Astrocyte (in vitro differentiated cells and primary cell): ENCODE data around the gene PLEKHG3. TPM values are rescaled to one million over a fixed set of nuclear protein-coding genes. Genes with fewer than 3 reads are reported as not detected.

Source experiments
- DNase-seq: peaks from one replicate; pipeline ENCODE4 v3.0.0-alpha.2; 2010; ENCODE audit warnings: low read depth
- FAIRE-seq: peaks from 2 replicates; lab custom pipeline; 2011; peaks lifted over from hg19 to GRCh38; lab: Jason Lieb, UNC
- H2AFZ ChIP-seq: 2 replicates; pipeline ENCODE4 v1.6.0; 2012; ENCODE audit warnings: low read depth, low read length, inconsistent platforms
- H3K27ac ChIP-seq: 2 replicates; pipeline ENCODE4 v1.5.1; 2011; ENCODE audit warnings: low read depth, low read length, inconsistent platforms
- H3K27me3 ChIP-seq: 2 replicates; pipeline ENCODE4 v1.6.0; 2011; ENCODE audit warnings: low read length, inconsistent platforms; ENCODE audit not compliant: insufficient read depth
- H3K36me3 ChIP-seq: 2 replicates; pipeline ENCODE4 v1.5.1; 2011; ENCODE audit warnings: low read length, inconsistent platforms; ENCODE audit not compliant: insufficient read depth
- H3K4me1 ChIP-seq: 2 replicates; pipeline ENCODE4 v1.5.1; 2011; ENCODE audit warnings: low read length, inconsistent platforms; ENCODE audit not compliant: insufficient read depth
- H3K4me2 ChIP-seq: 2 replicates; pipeline ENCODE4 v1.6.0; 2012; ENCODE audit warnings: low read length, inconsistent platforms
- H3K4me3 ChIP-seq: 2 replicates; pipeline ENCODE4 v1.5.1; 2011; ENCODE audit warnings: low read depth, mild to moderate bottlenecking, low read length, inconsistent platforms; ENCODE audit not compliant: insufficient read depth
- H3K79me2 ChIP-seq: 2 replicates; pipeline ENCODE4 v1.6.0; 2012; ENCODE audit warnings: mild to moderate bottlenecking, low read length, inconsistent platforms; ENCODE audit not compliant: insufficient read depth
- H3K9ac ChIP-seq: 2 replicates; pipeline ENCODE4 v1.6.0; 2012; ENCODE audit warnings: mild to moderate bottlenecking, low read length, inconsistent platforms
- H3K9me3 ChIP-seq: 2 replicates; pipeline ENCODE4 v1.5.1; 2012; ENCODE audit warnings: low read depth, mild to moderate bottlenecking, low read length, inconsistent platforms; ENCODE audit not compliant: insufficient read depth
- H4K20me1 ChIP-seq: 2 replicates; pipeline ENCODE4 v1.6.0; 2012; ENCODE audit warnings: low read length, inconsistent platforms; ENCODE audit not compliant: insufficient read depth
- H3K27ac Mint-ChIP-seq: one replicate; pipeline ENCODE4 v1.8.0; 2021; ENCODE audit warnings: mild to moderate bottlenecking, mixed read lengths; ENCODE audit not compliant: unreplicated experiment
- H3K27me3 Mint-ChIP-seq: one replicate; pipeline ENCODE4 v1.8.0; 2021; ENCODE audit warnings: low read depth, mixed read lengths; ENCODE audit not compliant: unreplicated experiment
- H3K36me3 Mint-ChIP-seq: one replicate; pipeline ENCODE4 v1.8.0; 2021; ENCODE audit warnings: low read depth, mixed read lengths; ENCODE audit not compliant: unreplicated experiment
- H3K4me1 Mint-ChIP-seq: one replicate; pipeline ENCODE4 v1.8.0; 2021; ENCODE audit warnings: low read depth, mixed read lengths; ENCODE audit not compliant: unreplicated experiment
- H3K4me3 Mint-ChIP-seq: one replicate; pipeline ENCODE4 v1.8.0; 2021; ENCODE audit warnings: mild to moderate bottlenecking, moderate library complexity, mixed read lengths; ENCODE audit not compliant: unreplicated experiment
- H3K9me3 Mint-ChIP-seq: one replicate; pipeline ENCODE4 v1.8.0; 2021; ENCODE audit warnings: mild to moderate bottlenecking, mixed read lengths; ENCODE audit not compliant: unreplicated experiment
- CTCF ChIP-seq: IDR thresholded peaks from 2 replicates; pipeline ENCODE4 v1.5.1; 2011; ENCODE audit warnings: low read depth, mild to moderate bottlenecking, inconsistent platforms, low read length, moderate library complexity; ENCODE audit not compliant: insufficient read depth
- EZH2 ChIP-seq: IDR thresholded peaks from 2 replicates; pipeline ENCODE4 v1.6.1; 2012; ENCODE audit warnings: mild to moderate bottlenecking, low read length, inconsistent platforms; ENCODE audit not compliant: insufficient read depth
- total RNA-seq: library from RNA; stranded (reverse); gene quantifications from 2 replicates; pipeline ENCODE4 v1.2.1, GENCODE V29; 2021

The PLEKHG3 gene
- total RNA-seq, 1 donor from 2014 or later = 98.6 TPM

GRCh38 chr14:64727551-64728071 is 23.4 kb downstream of the PLEKHG3 start:
- TF ChIP-seq EZH2 = no peak
- no peak for TF ChIP-seq CTCF
- H3K4me1 Mint-ChIP-seq = peaks cover 42% of the 10 kb centered on the region
- peaks cover 56% of the 10 kb centered on the region for H3K79me2 ChIP-seq
- H3K9me3 ChIP-seq = no peaks in the 10 kb centered on the region
- H3K9ac ChIP-seq = no peak overlapping the region
- no peak overlapping the region for H3K27ac ChIP-seq
- no peak overlapping the region for H3K27ac Mint-ChIP-seq
- H3K36me3 ChIP-seq = peaks cover 15% of the 10 kb centered on the region
- H3K27me3 ChIP-seq = no peaks in the 10 kb centered on the region
- no peaks in the 10 kb centered on the region for H3K9me3 Mint-ChIP-seq
- no peaks in the 10 kb centered on the region for H3K27me3 Mint-ChIP-seq
- FAIRE-seq (no peak), DNase-seq (no peak)
- H3K4me1 ChIP-seq = peaks cover 30% of the 10 kb centered on the region
- H4K20me1 ChIP-seq = peaks cover 41% of the 10 kb centered on the region
- peaks cover 23% of the 10 kb centered on the region for H3K36me3 Mint-ChIP-seq
- no peak overlapping the region for H3K4me3 ChIP-seq
- H3K4me3 Mint-ChIP-seq = no peak overlapping the region
- H2AFZ ChIP-seq = no peak overlapping the region
- no peak overlapping the region for H3K4me2 ChIP-seq

GRCh38 chr14:64728106-64728505 is 23.9 kb downstream of the PLEKHG3 start:
- DNase-seq (no peak), FAIRE-seq (no peak)
- H2AFZ ChIP-seq = no peak overlapping the region
- H3K4me2 ChIP-seq = no peak overlapping the region
- peaks cover 30% of the 10 kb centered on the region for H3K4me1 ChIP-seq
- Mint-ChIP-seq H3K4me1 (peaks cover 42% of the 10 kb centered on the region), H3K27ac (no peak overlapping the region), H3K4me3 (no peak overlapping the region), H3K36me3 (peaks cover 23% of the 10 kb centered on the region), H3K27me3 (no peaks in the 10 kb centered on the region), H3K9me3 (no peaks in the 10 kb centered on the region)
- H3K4me3 ChIP-seq = no peak overlapping the region
- peaks cover 52% of the 10 kb centered on the region for H3K79me2 ChIP-seq
- no peak overlapping the region for H3K9ac ChIP-seq
- no peaks in the 10 kb centered on the region for H3K9me3 ChIP-seq
- H3K27me3 ChIP-seq = no peaks in the 10 kb centered on the region
- H4K20me1 ChIP-seq = peaks cover 41% of the 10 kb centered on the region
- H3K36me3 ChIP-seq = peaks cover 17% of the 10 kb centered on the region
- no peak overlapping the region for H3K27ac ChIP-seq
- no peak for TF ChIP-seq EZH2
- TF ChIP-seq CTCF = no peak

- H4K20me1 ChIP-seq = peaks cover 43% of the 10 kb centered on the region
- H3K9ac ChIP-seq = no peak overlapping the region
- peaks cover 38% of the 10 kb centered on the region for H3K4me1 Mint-ChIP-seq
- H3K36me3 Mint-ChIP-seq = peaks cover 21% of the 10 kb centered on the region
- no peak overlapping the region for H2AFZ ChIP-seq
- no peak overlapping the region for H3K4me3 ChIP-seq
- H3K4me2 ChIP-seq = no peak overlapping the region
- TF ChIP-seq CTCF = no peak
- TF ChIP-seq EZH2 = no peak
- H3K4me3 Mint-ChIP-seq = no peak overlapping the region
- FAIRE-seq = no peak
- H3K27ac Mint-ChIP-seq = no peak overlapping the region
- no peaks in the 10 kb centered on the region for H3K9me3 Mint-ChIP-seq
- no peaks in the 10 kb centered on the region for H3K9me3 ChIP-seq
- no peak overlapping the region for H3K27ac ChIP-seq
- H3K79me2 ChIP-seq = peaks cover 46% of the 10 kb centered on the region
- H3K27me3 ChIP-seq = no peaks in the 10 kb centered on the region
- peaks cover 19% of the 10 kb centered on the region for H3K36me3 ChIP-seq
- DNase-seq = no peak
- H3K4me1 ChIP-seq = peaks cover 26% of the 10 kb centered on the region
- H3K27me3 Mint-ChIP-seq = no peaks in the 10 kb centered on the region
Observed at GRCh38 chr14:64728856-64729255, 24.6 kb downstream of the PLEKHG3 start.
